T47D (cell line): ENCODE measurements around the gene PCDHGB1.
"Not testable (repeated sequence)": the region's sequence is repeated elsewhere in the genome, so short reads cannot be mapped to it uniquely, and the experiment has no call there.

Experiments
- DNase-seq, 2 experiments: peaks; one replicate each; pipeline versions ENCODE4 v3.0.0 to v3.0.0-alpha.2; 2011 to 2012; ENCODE audit warnings: low read depth in 1 of 2, low spot score in 1 of 2
- JUND ChIP-seq: IDR thresholded peaks from 2 replicates; pipeline ENCODE4 v1.6.1; 2012; ENCODE audit warnings: low read depth
- in situ Hi-C: cut with HindIII; loops from 2 replicates; pipeline ENCODE4 v1.10.0; 2016; ENCODE audit warnings: low sequenced_read_pairs, low pct_unique_long_range_greater_than_20kb

PCDHGB1 gene

GRCh38 chr5:141374627-141375026 is 24.7 kb downstream of the PCDHGB1 start:
- TF ChIP-seq JUND: no peak
- no peak for DNase-seq
- in situ Hi-C loops: no loop called here

- DNase-seq, in situ Hi-C loops: not testable (repeated sequence)
These were observed 25.7 kb downstream of the PCDHGB1 start for GRCh38 chr5:141375444-141376155.

GRCh38 chr5:141382469-141383294 is 32.8 kb downstream of the PCDHGB1 start, which contains the start of gene PCDHGA7:
PCDHGA7 (plus strand) TSS chr5:141382742; CDS start chr5:141382900, 158 bp downstream.
- in situ Hi-C loops: no loop called here
- DNase-seq: peak; percentile 82 to 88

GRCh38 chr5:141383345-141383744 is 33.4 kb downstream of the PCDHGB1 start:
- no peak for DNase-seq
- in situ Hi-C loops: no loop called here
- TF ChIP-seq JUND: no peak

More at GRCh38 chr5:141382469-141383294, 32.8 kb downstream of the PCDHGB1 start, which contains the start of gene PCDHGA7:
- no peak for TF ChIP-seq JUND

DNA sequence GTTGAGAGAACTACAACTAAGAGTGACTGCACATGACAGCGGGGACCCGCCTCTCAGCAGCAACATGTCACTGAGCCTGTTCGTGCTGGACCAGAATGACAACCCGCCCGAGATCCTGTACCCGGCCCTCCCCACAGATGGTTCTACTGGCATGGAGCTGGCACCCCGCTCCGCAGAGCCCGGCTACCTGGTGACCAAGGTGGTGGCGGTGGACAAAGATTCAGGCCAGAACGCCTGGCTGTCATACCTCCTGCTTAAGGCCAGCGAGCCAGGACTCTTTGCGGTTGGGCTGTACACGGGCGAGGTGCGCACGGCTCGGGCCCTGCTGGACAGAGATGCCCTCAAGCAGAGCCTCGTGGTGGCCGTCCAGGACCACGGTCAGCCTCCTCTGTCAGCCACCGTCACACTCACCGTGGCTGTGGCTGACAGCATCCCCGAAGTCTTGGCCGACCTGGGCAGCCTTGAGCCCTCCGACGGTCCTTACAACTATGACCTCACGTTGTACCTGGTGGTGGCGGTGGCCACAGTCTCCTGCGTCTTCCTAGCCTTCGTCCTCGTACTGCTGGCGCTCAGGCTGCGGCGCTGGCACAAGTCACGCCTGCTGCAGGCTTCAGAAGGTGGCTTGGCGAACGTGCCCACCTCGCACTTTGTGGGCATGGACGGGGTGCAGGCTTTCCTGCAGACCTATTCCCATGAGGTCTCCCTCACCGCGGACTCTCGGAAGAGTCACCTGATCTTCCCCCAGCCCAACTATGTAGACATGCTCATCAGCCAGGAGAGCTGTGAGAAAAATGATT is 34.8 kb downstream of the PCDHGB1 start:
- no peak for DNase-seq
- in situ Hi-C loops: no loop called here
- no peak for TF ChIP-seq JUND

DNA sequence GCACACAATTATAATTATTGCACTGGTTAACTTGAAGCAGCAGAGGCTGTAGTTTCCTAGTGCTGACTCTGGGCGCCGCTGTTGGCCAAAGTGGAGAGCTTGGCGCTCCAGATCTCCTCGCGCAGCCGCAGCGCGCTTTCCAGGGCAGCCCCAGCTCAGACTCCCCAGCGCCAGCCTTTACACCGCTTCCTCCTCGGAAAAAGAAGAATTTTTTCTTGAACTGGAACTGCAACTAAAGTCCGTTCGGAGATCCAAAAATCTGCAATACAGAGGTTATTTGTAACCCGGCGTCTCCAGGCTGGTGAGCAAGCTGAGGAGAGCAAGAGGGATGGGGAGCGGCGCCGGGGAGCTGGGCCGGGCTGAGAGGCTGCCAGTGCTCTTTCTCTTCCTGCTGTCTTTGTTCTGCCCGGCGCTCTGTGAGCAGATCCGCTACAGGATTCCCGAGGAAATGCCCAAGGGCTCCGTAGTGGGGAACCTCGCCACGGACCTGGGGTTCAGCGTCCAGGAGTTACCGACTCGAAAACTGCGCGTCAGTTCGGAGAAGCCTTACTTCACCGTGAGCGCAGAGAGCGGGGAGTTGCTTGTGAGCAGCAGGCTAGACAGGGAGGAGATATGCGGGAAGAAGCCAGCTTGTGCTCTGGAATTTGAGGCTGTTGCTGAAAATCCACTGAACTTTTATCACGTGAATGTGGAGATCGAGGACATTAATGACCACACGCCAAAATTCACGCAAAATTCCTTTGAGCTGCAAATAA is 37.8 kb downstream of the PCDHGB1 start, which contains the start of gene PCDHGB4:
TSS of gene PCDHGB4 (plus strand) at position 142 of the 755 bp plus-strand sequence. CDS start at position 329, 187 bp downstream.
- DNase-seq: peak in 1 of 2 experiments; percentile 63
- in situ Hi-C loops: not testable (repeated sequence)

GRCh38 chr5:141388661-141389060 is 38.8 kb downstream of the PCDHGB1 start:
- TF ChIP-seq JUND: no peak
- in situ Hi-C loops: no loop called here
- DNase-seq: no peak

- in situ Hi-C loops: no loop called here
- no peak for DNase-seq
- TF ChIP-seq JUND: no peak
These were observed 39.5 kb downstream of the PCDHGB1 start for GRCh38 chr5:141389153-141390042.

DNA sequence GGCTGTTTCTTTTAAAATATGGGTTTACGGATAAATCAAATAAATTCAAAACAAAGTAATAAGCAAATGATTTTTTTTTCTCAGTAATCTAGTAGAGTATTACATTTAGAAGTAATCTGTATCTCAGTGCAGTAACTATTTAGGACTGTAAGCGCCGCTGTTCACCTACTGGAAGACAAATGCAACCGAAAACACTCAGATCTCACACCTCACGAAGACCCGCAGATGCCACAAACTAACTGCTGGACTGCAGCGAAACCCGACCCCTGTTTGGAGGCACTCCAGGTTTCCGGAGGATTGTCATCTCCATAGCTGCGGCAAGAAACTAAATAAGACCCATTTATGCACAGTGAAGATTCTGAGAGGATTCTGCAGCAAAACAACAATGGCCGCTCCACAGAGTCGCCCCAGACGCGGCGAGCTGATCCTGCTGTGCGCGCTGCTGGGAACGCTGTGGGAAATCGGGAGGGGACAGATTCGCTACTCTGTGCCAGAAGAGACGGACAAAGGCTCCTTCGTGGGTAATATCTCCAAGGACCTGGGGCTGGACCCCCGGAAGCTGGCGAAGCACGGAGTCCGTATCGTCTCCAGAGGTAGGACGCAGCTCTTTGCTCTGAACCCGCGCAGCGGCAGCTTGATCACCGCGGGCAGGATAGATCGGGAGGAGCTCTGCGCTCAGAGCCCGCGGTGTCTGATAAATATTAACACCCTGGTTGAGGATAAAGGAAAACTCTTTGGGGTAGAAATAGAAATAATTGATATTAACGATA is 42.7 kb downstream of the PCDHGB1 start, which contains the start of gene PCDHGA8:
TSS of gene PCDHGA8 (plus strand) at position 205 of the 770 bp plus-strand sequence. CDS start at position 386, 181 bp downstream.
- no peak for DNase-seq
- in situ Hi-C loops: no loop called here
- no peak for TF ChIP-seq JUND

GRCh38 chr5:141393267-141393666 is 43.4 kb downstream of the PCDHGB1 start:
- no peak for TF ChIP-seq JUND
- DNase-seq: no peak
- in situ Hi-C loops: no loop called here

DNA sequence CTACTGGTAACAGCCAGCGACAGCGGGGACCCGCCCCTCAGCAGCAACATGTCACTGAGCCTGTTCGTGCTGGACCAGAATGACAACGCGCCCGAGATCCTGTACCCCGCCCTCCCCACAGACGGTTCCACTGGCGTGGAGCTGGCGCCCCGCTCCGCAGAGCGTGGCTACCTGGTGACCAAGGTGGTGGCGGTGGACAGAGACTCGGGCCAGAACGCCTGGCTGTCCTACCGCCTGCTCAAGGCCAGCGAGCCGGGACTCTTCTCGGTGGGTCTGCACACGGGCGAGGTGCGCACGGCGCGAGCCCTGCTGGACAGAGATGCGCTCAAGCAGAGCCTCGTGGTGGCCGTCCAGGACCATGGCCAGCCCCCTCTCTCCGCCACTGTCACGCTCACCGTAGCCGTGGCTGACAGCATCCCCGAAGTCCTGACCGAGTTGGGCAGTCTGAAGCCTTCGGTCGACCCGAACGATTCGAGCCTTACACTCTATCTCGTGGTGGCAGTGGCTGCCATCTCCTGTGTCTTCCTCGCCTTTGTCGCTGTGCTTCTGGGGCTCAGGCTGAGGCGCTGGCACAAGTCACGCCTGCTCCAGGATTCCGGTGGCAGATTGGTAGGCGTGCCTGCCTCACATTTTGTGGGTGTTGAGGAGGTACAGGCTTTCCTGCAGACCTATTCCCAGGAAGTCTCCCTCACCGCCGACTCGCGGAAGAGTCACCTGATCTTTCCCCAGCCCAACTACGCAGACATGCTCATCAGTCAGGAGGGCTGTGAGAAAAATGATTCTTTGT is 44.7 kb downstream of the PCDHGB1 start:
- DNase-seq, in situ Hi-C loops: not testable (repeated sequence)

GRCh38 chr5:141397756-141398551 is 48.1 kb downstream of the PCDHGB1 start, which contains the start of gene PCDHGB5:
PCDHGB5 (plus strand) TSS chr5:141397947; CDS start chr5:141398128, 181 bp downstream.
- DNase-seq: peak; percentile 85 to 93
- in situ Hi-C loops: not testable (repeated sequence)
